Mucosa of stomach (tissue), 1 donor: ENCODE results near the gene SLC18A3.

ENCODE experiments used
- H3K27me3 ChIP-seq: one replicate; pipeline ENCODE4 v1.7.0; 2013; ENCODE audit warnings: mild to moderate bottlenecking, low read length; ENCODE audit not compliant: control insufficient read depth, insufficient read depth
- H3K36me3 ChIP-seq: one replicate; pipeline ENCODE4 v1.7.0; 2013; ENCODE audit warnings: low read length; ENCODE audit not compliant: control insufficient read depth, insufficient read depth
- H3K4me1 ChIP-seq: one replicate; pipeline ENCODE4 v1.7.0; 2013; ENCODE audit warnings: mild to moderate bottlenecking, low read length; ENCODE audit not compliant: control insufficient read depth, insufficient read depth
- H3K4me3 ChIP-seq: one replicate; pipeline ENCODE4 v1.7.0; 2013; ENCODE audit warnings: low read length
- H3K9ac ChIP-seq: one replicate; pipeline ENCODE4 v1.7.0; 2013; ENCODE audit warnings: mild to moderate bottlenecking, low read length, moderate library complexity
- H3K9me3 ChIP-seq: one replicate; pipeline ENCODE4 v1.7.0; 2013; ENCODE audit warnings: mild to moderate bottlenecking, low read length, moderate library complexity; ENCODE audit not compliant: control insufficient read depth
- donor health status: Pancreatic carcinoma.

SLC18A3 gene

DNA sequence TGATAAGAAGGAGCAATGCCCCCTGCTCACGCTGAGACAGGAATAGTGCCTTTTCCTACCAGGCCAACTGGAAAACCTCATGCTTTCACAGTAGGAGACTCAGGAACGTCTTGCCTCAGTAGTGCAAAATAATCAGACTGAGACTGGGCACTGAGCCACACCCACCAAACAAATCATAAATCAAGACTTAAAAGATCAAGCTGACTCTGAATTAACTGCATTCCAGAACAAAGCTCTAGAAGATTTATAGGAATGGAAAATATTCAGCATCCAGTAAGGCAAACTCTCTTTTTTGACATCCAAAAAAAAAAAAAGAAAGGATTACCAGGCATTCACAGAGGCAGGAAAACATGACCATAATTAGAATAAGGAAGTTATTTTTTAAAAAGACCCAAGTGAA is 30.5 kb upstream of the SLC18A3 start:
- no peaks in the 10 kb centered on the region for H3K9me3 ChIP-seq

DNA sequence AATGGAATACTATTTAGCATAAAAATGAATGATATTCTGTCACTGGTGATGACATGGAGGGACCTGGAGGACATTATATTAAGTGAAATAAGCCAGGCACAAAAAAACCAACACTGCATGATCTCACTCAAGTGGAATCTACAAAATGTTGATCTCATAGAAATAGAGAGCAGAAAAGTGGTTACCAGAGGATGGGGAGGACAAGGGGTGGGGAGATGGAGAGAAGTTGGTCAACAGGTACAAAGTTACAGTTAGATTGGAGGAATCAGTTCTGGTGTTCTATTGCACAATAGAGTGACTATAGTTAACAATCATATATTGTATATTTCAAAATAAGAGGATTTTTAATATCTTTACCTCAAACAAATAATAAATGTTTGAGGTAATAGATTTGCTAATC is 24.7 kb upstream of the SLC18A3 start:
- H3K4me3 ChIP-seq, result no peak overlapping the region
- H3K27me3 ChIP-seq, result no peaks in the 10 kb centered on the region
- H3K9me3 ChIP-seq, result no peaks in the 10 kb centered on the region
- H3K36me3 ChIP-seq, result no peaks in the 10 kb centered on the region
- no peak overlapping the region for H3K9ac ChIP-seq
- no peaks in the 10 kb centered on the region for H3K4me1 ChIP-seq

More for the DNA sequence above, 30.5 kb upstream of the SLC18A3 start:
- Histone ChIP-seq H3K4me1 (no peaks in the 10 kb centered on the region), H3K27me3 (no peaks in the 10 kb centered on the region), H3K36me3 (no peaks in the 10 kb centered on the region), H3K4me3 (no peak overlapping the region), H3K9ac (no peak overlapping the region)

DNA sequence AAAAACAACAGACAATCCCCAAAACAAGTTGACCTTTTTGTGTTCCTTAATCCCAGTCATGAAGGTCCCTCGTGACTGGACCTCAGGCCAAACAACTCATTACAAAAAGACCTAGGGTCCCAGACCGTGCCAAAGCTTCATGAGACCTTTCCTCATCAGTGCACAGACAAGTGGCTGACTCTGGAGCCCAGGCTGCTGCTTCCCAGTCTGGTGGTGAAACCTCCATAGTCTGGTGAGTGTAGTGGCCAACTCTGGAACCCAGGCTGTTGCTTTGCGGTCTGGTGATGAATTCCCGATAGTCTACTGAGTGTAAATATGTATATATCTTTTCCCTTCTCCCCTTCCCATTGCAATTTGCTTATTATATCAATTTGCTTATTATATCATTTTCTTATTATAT is 22.1 kb upstream of the SLC18A3 start:
- Histone ChIP-seq H3K36me3 (no peaks in the 10 kb centered on the region), H3K9ac (no peak overlapping the region), H3K4me1 (no peaks in the 10 kb centered on the region), H3K27me3 (no peaks in the 10 kb centered on the region), H3K9me3 (no peaks in the 10 kb centered on the region), H3K4me3 (no peak overlapping the region)

DNA sequence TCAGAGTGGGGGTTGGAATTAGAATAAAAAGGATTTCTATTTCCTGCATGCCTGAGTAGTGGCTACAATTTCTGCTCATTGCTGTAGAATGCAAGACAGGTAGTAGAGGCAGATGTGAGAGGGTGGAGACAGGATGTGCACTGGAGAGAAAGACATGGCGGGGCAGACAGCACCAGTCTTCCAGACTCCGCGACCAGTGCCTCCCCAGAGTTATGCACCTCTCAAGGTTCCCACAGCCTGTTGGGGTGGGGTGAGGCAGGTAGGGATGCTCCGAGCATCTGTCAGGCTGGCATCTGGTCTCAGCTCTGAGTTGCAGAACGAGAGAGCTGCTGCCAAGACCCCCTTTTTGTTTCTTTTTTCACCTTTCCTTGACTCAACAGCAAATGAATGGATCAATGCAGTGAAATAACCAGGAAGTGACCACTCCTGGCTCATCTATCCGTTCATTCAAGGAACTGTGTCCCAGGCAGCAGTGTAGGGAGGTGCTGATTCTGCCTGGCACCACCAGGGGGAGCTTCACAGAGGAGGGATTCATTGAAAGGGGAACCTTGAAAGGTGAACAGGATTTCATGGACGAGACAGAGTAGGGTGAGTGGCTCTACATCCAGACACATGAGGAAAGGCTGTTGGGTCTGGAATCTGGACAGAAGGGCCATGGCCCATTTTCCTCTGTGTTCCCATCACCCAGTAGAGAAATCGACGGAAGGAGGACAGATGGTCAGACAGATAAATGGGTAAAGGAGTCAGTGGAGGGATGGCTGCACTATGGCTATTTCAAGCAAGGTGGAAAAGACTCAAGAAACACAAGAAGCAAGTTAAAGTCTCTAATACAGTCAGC is 17.2 kb upstream of the SLC18A3 start:
- no peaks in the 10 kb centered on the region for H3K27me3 ChIP-seq
- H3K4me1 ChIP-seq, result no peaks in the 10 kb centered on the region
- H3K4me3 ChIP-seq, result no peak overlapping the region
- H3K36me3 ChIP-seq, result no peaks in the 10 kb centered on the region
- no peak overlapping the region for H3K9ac ChIP-seq
- H3K9me3 ChIP-seq, result no peaks in the 10 kb centered on the region

DNA sequence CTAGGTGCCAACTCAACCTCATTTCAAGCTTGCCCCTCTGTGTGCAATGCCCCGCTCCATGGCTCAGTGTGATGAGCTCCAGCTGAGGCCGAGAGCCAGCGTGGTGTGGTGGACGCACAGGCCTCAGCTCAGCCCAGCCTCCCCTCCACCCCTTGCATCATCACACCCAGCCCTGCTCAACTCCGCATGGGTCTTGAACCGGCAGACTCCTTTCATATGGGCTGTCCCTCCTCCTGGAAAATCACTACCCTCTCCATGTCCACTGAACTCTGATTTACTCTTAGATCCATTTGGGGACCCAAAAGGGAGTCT is 16.6 kb upstream of the SLC18A3 start:
- Histone ChIP-seq H3K36me3 (no peaks in the 10 kb centered on the region), H3K4me3 (no peak overlapping the region), H3K4me1 (no peaks in the 10 kb centered on the region), H3K9ac (no peak overlapping the region), H3K9me3 (no peaks in the 10 kb centered on the region), H3K27me3 (no peaks in the 10 kb centered on the region)

DNA sequence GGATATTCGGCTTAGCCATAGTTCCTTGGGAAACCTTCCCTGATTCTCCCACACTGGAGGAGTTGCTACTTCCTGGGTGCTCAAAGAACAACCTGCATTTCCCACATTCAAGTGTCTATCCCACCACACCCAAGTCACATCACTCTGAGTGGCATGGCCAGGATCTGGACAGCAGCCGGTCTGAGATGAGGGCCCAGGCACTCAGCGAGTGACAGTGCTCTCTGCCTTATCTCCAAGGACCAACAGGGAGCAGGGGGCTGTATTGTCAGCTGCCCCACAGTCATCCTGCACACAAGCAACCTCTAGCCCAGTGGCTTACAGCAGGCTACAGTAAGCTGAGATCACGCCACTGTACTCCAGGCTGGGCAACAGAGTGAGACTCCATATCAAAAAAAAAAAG is 16.1 kb upstream of the SLC18A3 start:
- Histone ChIP-seq H3K9me3 (no peaks in the 10 kb centered on the region), H3K9ac (no peak overlapping the region), H3K36me3 (no peaks in the 10 kb centered on the region), H3K4me1 (no peaks in the 10 kb centered on the region), H3K27me3 (no peaks in the 10 kb centered on the region), H3K4me3 (no peak overlapping the region)

DNA sequence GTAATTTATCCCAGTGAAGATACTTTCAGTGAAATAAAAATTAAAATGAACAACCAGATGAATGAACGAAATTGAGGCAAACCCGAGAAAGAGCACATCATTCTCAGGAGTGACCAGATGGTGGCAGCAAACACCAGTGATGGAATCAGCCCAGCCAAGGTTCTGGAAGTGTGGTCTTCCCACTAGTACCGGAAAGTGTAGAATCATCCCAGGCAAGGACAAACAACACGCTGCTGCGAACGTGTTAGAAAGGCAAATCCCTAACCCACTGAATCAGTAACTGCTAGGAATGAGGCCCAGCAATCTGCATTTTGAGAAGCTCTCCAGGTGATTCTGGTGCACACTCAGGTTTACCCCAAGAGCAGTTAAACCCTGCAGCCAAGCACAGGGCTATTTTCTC is 15.5 kb upstream of the SLC18A3 start:
- H3K36me3 ChIP-seq, result no peaks in the 10 kb centered on the region
- no peaks in the 10 kb centered on the region for H3K9me3 ChIP-seq
- H3K4me3 ChIP-seq, result no peak overlapping the region
- no peaks in the 10 kb centered on the region for H3K4me1 ChIP-seq
- H3K27me3 ChIP-seq, result no peaks in the 10 kb centered on the region
- H3K9ac ChIP-seq, result no peak overlapping the region

DNA sequence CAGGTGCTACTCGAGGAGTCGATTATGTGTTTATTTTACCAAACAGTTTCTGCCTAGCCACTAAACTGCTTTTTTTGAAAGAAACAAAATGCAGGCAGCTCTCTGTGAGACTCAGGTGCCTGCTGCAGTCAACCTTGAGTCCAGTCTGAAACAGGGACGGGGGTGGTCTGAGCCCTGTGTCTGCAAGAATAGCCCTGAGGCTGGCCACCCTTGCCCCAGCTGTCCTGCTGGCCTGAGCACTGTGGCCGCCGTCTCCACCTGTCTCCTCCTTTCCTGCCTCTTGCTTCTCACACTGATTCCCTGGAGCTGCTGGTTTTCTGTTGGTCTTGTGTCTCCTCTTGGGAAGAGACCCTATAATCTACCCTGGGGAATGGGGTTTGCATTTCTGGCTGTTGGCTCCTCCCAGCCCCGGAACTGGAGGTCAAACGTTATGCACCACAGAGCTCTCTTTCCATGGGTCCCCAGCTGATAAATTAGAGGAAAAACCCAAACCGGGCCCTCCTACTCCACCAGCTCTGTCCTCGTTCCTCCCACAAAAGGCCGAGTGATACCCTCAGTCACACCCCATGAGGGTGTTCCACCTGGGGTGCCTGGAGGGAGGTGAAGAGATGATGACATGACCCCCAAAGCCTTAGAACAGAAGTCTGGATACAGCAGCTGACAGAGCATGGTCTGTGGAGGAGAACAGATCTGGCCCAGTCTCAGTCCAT is 15.0 kb upstream of the SLC18A3 start:
- Histone ChIP-seq H3K36me3 (no peaks in the 10 kb centered on the region), H3K9ac (no peak overlapping the region), H3K27me3 (no peaks in the 10 kb centered on the region), H3K4me1 (no peaks in the 10 kb centered on the region), H3K4me3 (no peak overlapping the region), H3K9me3 (no peaks in the 10 kb centered on the region)

DNA sequence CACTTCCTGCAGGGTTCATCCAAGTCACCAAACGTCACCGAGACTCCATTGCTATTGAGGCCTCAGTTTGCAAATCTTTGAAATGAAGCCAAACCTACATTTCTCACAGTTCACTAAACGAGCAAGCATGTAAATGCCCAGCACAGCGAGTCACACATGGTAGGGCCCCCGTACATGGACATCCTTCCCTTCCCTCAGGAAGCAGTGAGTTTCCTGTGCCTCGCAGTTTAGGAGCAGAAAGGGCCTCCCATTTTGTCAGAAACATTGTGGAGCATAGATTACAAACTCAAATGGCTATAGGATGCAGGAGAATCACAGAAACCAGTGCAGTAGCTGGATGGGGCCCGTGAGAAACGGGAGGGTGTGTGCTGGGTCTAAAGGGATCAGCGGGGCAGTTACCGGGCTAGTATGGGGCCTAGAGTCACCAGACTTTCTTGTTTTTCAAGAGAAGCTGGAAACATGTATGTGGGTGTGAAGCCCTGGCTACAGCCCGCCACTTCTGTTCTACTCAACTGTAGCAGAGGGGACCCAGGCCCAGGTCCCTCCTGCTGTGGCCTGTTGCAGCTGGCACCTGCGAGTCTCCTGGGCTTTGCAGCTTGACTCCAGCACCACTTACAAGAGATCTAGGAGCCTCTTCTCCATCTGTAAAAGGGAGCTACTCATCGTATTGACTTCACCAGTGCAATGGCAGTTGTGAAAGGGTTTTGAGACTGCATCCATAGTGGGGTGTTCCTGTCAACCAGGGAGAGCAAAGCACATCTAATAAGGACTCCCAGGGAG is 14.2 kb upstream of the SLC18A3 start:
- no peaks in the 10 kb centered on the region for H3K9me3 ChIP-seq
- H3K4me1 ChIP-seq, result no peaks in the 10 kb centered on the region
- no peaks in the 10 kb centered on the region for H3K27me3 ChIP-seq
- H3K4me3 ChIP-seq, result no peak overlapping the region
- H3K36me3 ChIP-seq, result no peaks in the 10 kb centered on the region
- H3K9ac ChIP-seq, result no peak overlapping the region

DNA sequence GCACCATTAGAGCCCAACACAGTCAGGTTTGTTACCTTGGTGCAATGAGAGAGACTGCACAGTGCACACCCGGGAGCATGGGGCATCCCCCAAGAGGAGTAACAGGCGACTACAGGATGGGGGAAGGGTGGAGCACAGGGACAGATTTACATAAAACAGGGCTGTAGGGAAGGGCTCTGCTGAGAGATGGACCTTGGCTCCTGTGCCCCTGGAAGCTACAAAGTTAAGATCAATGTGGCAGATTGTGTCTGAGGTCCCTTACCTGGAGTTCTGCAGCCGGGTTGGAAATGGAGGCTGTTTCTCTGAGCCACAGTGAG is 13.7 kb upstream of the SLC18A3 start:
- Histone ChIP-seq H3K9me3 (no peaks in the 10 kb centered on the region), H3K9ac (no peak overlapping the region), H3K27me3 (no peaks in the 10 kb centered on the region), H3K4me3 (no peak overlapping the region), H3K4me1 (no peaks in the 10 kb centered on the region), H3K36me3 (no peaks in the 10 kb centered on the region)

DNA sequence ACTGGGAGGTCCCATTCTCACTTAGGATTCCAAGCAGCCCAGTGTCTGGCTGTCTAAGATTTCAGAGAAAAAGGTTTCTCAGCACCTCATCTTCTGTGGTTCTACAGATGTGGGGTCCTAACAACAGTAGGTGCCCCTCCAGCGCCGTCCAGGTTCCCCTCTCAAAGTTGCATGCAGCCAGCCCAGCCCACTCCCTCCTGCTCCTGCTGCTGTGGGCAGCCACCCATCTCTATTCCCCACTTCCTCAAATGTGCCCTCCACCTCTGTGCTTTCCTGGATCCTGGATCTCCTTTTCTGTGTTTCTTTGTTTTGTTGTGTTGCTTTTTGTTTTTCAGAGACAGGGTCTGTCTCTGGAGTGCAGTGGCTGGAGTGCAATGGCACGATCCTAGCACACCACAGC is 13.3 kb upstream of the SLC18A3 start:
- H3K4me1 ChIP-seq, result no peaks in the 10 kb centered on the region
- no peaks in the 10 kb centered on the region for H3K9me3 ChIP-seq
- no peaks in the 10 kb centered on the region for H3K36me3 ChIP-seq
- no peak overlapping the region for H3K4me3 ChIP-seq
- no peaks in the 10 kb centered on the region for H3K27me3 ChIP-seq
- H3K9ac ChIP-seq, result no peak overlapping the region

DNA sequence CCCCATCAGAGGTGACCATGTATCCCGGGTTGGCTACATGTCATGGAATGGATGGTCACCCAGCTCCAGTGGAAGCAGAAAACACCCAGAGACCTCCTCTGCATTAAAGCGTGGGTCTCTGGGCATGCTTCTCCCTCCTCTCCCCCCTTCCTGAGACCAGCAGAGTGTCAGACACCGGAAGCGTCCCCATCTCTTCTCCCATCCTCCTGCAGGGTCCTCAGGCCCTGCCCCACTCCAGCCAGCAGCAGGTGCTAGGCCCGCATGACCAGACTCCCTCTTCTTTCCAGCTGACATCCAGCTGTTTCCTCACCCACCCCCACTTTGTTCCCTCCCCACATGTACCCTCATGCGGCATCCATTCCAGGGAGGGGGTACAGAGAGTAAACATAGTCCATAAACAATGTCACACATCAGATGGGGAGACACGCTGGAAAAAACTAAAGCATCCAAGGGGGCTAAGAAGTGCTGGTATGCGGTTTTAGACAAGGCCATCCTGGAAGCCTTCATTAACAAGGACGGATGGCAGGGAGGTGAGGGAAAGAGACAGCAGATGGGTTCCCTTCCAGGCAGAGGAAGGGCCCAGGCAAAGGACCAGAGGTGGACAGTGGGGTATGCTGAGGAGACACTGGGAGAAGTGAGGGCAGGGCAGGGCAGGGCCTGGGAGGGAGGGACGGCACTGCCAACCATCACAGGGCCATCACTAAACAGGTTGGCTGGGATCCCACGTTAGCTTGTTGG is 12.5 kb upstream of the SLC18A3 start:
- Histone ChIP-seq H3K9ac (no peak overlapping the region), H3K9me3 (no peaks in the 10 kb centered on the region), H3K4me3 (no peak overlapping the region), H3K36me3 (no peaks in the 10 kb centered on the region), H3K4me1 (no peaks in the 10 kb centered on the region), H3K27me3 (no peaks in the 10 kb centered on the region)
